Measurements from ENCODE around the gene PLRG1. TPM values are rescaled to one million over a fixed set of nuclear protein-coding genes. Genes with fewer than 3 reads are reported as not detected.

Gene PLRG1
- total RNA-seq, 1 donor from 2014 or later, result 110 TPM

GRCh38 chr4:154586296-154587033 lies 36.3 kb upstream of the PLRG1 start:
- H3K4me1 Mint-ChIP-seq, result no peaks in the 10 kb centered on the region
- peaks cover 5% of the 10 kb centered on the region for H3K27me3 Mint-ChIP-seq
- intact Hi-C loops (cut with micrococcal nuclease), result no loop called here
- no peaks in the 10 kb centered on the region for H3K9me3 Mint-ChIP-seq
- ChIA-PET POLR2A (no interaction called here), CTCF (no interaction called here)
- H3K4me3 Mint-ChIP-seq, result no peak overlapping the region
- TF ChIP-seq CTCF (IDR thresholded peaks at IDR 0.05), result no peak
- H3K36me3 Mint-ChIP-seq (ENCODE audit: low read depth), result no peaks in the 10 kb centered on the region
- H3K27ac Mint-ChIP-seq, result no peak overlapping the region
- ATAC-seq (ENCODE audit: low read depth) (no peak), DNase-seq (no peak)

- POLR2A ChIA-PET, result no interaction called here
- intact Hi-C loops (cut with micrococcal nuclease), result no loop called here
- H3K9me3 Mint-ChIP-seq, result no peaks in the 10 kb centered on the region
- no peak overlapping the region for H3K4me3 Mint-ChIP-seq
- CTCF ChIA-PET, result no interaction called here
- ATAC-seq (ENCODE audit: low read depth) (no peak), DNase-seq (no peak)
- H3K4me1 Mint-ChIP-seq, result no peaks in the 10 kb centered on the region
- peaks cover 5% of the 10 kb centered on the region for H3K27me3 Mint-ChIP-seq
- no peak overlapping the region for H3K27ac Mint-ChIP-seq
- H3K36me3 Mint-ChIP-seq (ENCODE audit: low read depth), result no peaks in the 10 kb centered on the region
- TF ChIP-seq CTCF (IDR thresholded peaks at IDR 0.05), result no peak
These were observed 35.3 kb upstream of the PLRG1 start for GRCh38 chr4:154585369-154586018.

GRCh38 chr4:154584259-154584658 lies 34.1 kb upstream of the PLRG1 start:
- no peak overlapping the region for H3K4me3 Mint-ChIP-seq
- peaks cover 5% of the 10 kb centered on the region for H3K27me3 Mint-ChIP-seq
- intact Hi-C loops (cut with micrococcal nuclease), result no loop called here
- H3K9me3 Mint-ChIP-seq, result no peaks in the 10 kb centered on the region
- TF ChIP-seq CTCF (IDR thresholded peaks at IDR 0.05), result no peak
- DNase-seq (no peak), ATAC-seq (ENCODE audit: low read depth) (no peak)
- CTCF ChIA-PET, result no interaction called here
- no peaks in the 10 kb centered on the region for H3K36me3 Mint-ChIP-seq (ENCODE audit: low read depth)
- H3K27ac Mint-ChIP-seq, result no peak overlapping the region
- H3K4me1 Mint-ChIP-seq, result no peaks in the 10 kb centered on the region
- POLR2A ChIA-PET, result no interaction called here

GRCh38 chr4:154583677-154584076 lies 33.5 kb upstream of the PLRG1 start:
- ChIA-PET POLR2A (no interaction called here), CTCF (no interaction called here)
- H3K9me3 Mint-ChIP-seq, result no peaks in the 10 kb centered on the region
- H3K27me3 Mint-ChIP-seq, result peaks cover 7% of the 10 kb centered on the region
- no peak for DNase-seq
- no peak for ATAC-seq (ENCODE audit: low read depth)
- H3K4me1 Mint-ChIP-seq, result no peaks in the 10 kb centered on the region
- no peak overlapping the region for H3K27ac Mint-ChIP-seq
- no peak overlapping the region for H3K4me3 Mint-ChIP-seq
- intact Hi-C loops (cut with micrococcal nuclease), result no loop called here
- no peak for TF ChIP-seq CTCF (IDR thresholded peaks at IDR 0.05)
- H3K36me3 Mint-ChIP-seq (ENCODE audit: low read depth), result no peaks in the 10 kb centered on the region

- POLR2A ChIA-PET, result no interaction called here
- ATAC-seq (ENCODE audit: low read depth) (no peak), DNase-seq (no peak)
- Mint-ChIP-seq H3K4me3 (no peak overlapping the region), H3K4me1 (no peaks in the 10 kb centered on the region), H3K36me3 (ENCODE audit: low read depth) (no peaks in the 10 kb centered on the region), H3K27ac (no peak overlapping the region), H3K27me3 (peaks cover 7% of the 10 kb centered on the region), H3K9me3 (no peaks in the 10 kb centered on the region)
- intact Hi-C loops (cut with micrococcal nuclease), result no loop called here
- CTCF ChIA-PET, result no interaction called here
- no peak for TF ChIP-seq CTCF (IDR thresholded peaks at IDR 0.05)
These were observed 33.0 kb upstream of the PLRG1 start for GRCh38 chr4:154583230-154583629.
